Ramos (cell line): ENCODE results near the gene MGAT4A.
"Not testable (repeated sequence)": the region's sequence is repeated elsewhere in the genome, so short reads cannot be mapped to it uniquely, and the experiment has no call there.

ENCODE experiments used
- in situ Hi-C: fragments of 300-500 bp; cut with MboI; formaldehyde crosslinking; loops from one replicate; pipeline ENCODE4 v1.14.3; 2022; ENCODE audit warnings: low sequenced_read_pairs; ENCODE audit not compliant: unreplicated experiment

MGAT4A gene

DNA sequence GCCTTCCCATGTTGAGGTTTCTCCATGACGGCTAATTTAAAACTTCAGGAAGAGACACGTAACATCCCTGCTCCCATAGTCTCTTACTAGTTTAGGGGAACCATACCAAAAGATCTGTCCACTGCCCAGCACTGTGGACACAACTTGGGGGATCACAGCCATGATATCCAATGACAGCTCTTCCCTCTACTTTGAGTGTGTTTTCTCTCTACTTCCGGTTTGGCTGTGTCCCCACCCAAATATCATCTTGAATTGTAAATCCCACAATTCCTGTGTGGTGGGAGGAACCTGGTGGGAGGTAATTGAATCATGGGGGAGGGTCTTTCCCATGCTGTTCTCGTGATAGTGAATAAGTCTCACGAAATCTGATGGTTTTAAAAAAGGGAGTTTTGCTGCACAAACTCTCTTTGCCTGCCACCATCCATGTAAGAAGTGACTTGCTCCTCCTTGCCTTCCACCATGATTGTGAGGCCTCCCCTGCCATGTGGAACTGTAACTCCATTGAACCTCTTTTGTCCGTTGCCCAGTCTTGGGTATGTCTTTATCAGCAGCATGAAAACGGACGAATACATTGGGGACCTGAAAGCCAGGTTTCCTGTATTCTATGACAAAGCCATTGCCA is 1.6 kb upstream of the MGAT4A start:
- in situ Hi-C loops = no loop called here

DNA sequence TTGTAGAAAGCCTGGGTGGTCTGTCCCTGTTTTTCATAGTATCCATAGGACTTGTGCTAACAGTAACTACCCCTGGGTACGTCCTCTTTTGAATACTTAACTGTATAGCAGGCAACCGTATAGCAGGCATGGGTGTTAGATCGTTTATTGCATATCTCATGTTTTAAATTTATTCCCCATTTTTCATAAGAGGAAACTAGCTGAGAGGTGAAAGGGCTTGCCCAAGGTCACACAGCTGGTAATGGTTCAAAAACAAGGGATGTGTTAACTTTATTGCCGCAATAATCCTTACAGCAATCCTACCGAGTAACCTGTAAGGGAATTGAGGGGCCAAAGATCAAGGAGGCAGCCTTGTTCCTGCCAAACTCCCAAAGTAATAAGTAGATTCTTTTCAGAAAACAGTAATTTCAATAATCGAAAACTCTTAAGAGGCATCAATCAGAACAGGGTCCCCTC is 990 bp upstream of the MGAT4A start:
- in situ Hi-C loops = no loop called here

DNA sequence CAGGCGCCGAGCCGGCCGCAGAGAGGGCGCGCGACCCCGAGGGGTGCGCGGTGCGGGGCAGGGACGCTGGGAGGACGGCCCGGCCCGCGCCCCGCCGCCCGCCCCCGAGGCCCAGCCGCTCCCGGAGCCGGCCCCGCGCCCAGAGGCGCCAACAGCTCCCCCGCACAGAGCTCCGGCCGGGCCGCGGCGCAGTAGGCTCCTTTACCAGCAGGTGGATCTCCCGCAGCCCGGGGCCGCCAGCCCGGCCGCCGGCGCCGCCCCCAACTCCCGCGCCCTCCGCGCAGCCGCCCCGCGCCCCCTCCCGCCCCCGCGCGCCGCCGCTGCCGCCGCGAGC is 258 bp downstream of the MGAT4A start:
- in situ Hi-C loops = no loop called here

DNA sequence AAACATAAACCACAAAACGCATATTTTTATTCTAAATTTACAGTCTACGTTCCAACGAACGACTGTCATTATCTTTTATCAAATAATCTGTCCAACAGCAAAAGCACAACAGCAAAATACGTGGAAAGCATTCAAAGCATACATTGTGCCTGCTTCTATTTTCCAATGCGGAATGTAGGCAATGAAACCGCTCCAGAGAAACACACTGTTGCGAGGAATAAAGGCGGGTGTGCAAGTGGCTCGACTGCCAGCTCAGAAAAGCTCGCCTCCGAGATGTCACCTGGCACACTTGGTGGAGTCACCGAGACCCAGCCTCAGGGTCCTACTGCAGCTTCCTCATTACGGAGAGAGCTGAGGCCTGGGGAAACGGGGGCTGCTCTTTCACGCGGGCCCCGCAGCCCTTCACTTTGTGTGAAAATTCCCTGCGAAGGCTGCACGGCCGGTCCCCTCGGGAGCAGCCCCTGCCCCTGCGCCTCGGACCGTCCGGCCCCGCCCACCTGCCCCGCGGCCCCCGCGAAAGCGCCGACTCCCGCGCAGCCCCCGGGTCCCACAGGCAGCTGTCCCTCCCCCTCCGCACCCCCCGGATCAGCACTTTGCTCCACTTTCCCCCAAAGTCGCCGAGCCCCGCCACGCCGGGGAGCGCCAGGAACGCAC is 752 bp downstream of the MGAT4A start:
- in situ Hi-C loops = no loop called here

DNA sequence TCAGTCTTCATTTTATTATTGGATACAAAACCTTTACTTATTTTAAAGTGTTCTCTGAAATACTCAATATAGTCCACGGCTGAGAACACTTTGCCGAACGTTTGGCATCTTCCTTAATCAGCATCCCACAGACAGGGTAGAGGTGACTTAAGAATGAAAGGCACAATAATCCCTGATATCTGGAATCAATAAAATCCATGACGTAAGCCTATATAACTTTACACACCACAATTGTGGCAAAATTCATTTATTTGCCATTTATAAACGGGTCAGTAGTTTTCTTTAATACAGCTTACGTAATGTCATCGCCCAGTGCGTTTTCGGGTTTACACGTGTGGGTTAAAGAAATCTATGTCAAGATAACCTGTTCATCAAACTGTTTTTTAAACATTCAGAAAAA is 1.3 kb downstream of the MGAT4A start:
- in situ Hi-C loops = no loop called here

DNA sequence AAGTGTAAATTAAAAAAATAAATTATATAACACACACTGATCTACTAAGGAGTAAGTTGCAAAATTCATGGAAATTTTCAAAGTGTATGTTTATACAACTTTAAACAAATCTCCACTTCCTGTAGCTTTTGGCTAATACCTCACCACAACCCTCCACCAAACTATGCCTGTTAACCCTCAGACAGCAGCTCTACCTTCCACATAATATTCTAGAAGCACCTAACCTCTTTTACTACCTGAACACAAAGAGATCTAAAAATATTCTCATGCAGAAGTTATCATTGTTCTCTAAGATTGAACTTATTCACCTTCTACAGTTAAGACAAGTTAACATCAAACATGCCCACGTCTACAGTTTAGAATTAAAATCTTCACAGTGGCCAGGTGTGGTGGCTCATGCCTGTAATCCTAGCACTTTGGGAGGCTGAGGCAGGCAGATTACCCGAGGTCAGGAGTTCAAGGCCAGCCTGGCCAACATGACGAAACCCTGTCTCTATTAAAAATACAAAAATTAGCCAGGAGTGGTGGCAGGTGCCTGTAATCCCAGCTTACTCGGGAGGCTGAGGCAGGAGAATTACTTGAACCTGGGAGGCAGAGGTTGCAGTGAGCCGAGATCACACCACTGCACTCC is 2.7 kb downstream of the MGAT4A start:
- in situ Hi-C loops = not testable (repeated sequence)

DNA sequence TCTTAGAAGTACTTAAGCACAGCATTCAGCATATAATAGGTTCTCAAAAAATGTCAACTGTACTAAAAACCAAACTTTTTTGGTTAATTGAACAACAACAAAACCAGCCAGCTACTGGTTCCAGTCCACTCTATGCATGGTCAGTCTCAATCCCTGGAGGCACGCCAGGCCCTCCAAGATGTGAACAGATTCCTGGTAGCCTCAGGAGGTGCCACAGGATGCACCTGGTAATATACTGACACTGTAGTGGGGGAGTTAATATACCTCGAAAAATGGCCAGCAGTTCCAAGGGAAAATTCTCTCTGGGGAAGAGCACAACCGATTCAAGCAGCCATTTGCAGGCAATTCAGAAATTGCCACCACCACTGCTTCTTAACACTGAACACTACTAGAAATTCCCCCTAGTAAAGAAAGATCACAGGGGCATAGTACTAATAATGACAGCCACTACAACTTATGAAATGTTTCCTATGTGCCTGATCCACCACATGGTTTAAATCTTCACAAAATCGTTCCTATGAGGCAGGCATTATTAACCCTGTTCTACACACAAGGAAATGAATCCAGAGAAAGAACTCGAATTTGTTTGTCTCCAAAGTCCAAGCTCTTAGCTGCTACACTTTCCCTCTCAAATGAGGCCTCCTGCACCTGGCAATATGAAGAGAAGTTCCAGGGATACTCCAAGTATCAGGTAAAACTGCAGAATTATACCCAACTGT is 3.4 kb downstream of the MGAT4A start:
- in situ Hi-C loops = no loop called here

DNA sequence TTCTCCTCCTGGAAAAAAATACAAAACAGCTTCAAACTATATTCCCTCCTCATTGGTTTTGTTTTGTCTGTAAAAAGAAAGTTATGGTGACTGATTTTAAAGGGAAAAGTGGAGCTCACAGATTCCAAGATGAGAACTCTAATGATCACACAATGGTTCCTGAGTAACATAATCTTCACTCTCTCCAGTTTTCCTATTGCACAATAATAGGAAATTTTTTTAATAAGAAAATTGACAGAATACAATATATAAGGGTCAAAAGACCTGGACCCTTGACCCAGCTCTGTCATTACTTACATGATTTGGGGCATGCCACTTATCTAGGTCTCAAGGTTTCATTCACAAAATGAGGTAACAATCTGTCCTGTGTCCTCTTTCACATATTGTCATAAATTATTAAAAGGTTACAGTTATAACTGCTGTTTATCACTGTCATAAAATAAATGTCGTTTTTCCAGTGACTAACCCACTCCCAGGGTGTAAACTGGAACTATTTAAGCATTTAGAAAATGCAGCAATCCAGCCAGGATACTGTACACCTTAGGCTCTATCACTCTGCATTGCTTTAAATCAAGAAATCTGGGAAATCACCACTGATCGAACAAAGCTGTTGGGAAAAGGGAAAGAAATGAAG is 4.1 kb downstream of the MGAT4A start:
- in situ Hi-C loops = no loop called here

DNA sequence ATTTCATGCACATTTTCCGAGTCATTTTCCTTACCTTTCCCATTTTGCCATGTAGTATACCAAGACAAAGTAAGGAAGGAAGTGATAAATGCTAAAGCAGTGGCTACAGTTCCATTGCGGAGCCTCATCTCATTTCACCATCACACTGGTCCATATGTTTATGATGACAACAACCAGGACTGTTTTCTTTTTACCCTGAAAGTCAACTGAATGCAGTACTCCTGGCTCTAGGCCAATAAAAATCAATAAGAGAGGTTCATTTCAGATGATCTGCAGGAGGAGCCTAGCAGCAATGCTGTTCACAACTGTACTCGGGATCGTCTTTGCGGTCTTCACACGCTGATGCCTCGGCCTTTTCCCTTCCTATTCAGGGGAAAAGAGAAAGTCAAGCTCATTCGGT is 4.7 kb downstream of the MGAT4A start:
- in situ Hi-C loops = no loop called here

DNA sequence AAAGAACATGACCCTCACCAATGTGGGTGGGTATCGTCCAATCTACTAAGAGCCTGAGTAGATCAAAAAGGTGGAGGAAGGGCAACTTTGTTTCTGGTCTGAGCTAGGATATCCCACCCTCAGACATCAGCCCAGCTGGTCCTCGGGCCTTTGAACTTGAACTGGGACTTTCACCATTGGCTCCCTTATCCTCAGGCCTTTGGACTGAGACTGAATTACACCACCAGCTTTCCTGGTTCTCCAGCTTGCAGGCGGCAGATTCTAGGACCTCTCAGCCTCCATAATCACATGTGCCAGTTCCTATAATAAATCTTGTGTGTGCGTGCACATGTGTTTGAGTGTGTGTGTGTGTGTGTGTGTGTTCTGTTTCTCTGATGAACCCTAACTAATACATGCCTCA is 10.6 kb downstream of the MGAT4A start:
- in situ Hi-C loops = no loop called here

DNA sequence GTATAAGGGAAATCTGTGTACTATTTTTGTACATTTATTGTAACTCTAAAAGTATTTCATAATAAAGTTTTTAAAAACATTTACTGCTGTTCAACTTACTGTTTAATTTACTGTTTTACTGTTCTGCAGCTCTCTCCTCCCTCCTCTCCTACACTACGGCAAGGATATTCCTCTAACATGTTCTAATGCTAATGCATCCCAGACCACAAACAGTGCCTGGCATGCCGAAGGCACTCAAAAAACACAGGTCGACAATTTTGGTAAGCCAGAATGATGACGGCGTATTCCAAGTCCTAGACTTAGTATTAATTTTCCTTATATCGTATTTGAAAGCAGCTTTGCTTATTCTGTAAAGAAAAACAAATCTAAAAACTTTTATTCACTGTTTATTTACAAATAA is 13.3 kb downstream of the MGAT4A start:
- in situ Hi-C loops = no loop called here

DNA sequence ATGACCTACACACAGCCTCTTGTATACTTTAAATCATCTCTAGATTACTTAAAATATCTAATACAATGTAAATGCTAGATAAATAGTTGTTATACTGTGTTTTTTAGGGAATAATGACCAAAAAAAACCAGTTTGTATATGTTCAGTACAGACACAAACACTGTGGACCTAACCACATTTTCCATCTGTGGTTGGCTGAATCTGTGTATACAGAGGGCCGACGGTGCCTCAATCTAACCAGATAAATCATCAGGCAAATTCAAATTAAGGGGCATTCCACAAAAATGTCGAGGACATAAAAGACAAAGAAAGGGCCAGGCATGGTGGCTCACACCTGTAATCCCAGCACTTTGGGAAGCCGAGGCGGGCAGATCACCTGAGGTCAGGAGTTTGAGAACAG is 14.1 kb downstream of the MGAT4A start:
- in situ Hi-C loops = no loop called here

DNA sequence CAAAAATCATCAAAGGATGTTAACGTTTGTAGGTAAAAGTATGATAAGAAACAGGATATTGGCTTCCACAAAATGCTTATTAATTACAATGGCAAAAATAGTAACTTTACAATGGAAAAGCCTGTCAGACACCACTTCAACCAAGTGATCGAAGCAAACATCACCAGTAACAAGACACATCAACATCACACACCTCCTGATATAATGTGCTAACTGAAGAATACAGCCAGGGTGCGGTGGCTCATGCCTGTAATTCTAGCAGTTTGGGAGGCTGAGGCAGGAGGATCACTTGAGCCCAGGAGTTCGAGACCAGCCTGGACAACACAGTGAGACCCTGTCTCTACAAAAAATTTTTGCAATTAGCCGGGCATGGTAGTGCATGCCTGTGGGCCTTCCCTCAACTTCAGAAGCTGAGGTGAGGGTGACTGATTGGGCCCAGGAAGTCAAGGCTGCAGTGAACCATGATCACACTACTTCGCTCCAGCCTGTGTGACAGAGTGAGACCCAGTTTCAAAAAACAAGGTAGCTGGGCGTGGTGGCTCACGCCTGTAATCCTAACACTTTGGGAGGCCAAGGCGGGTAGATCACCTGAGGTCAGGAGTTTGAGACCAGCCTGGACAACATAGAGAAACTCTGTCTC is 15.0 kb downstream of the MGAT4A start:
- in situ Hi-C loops = no loop called here

DNA sequence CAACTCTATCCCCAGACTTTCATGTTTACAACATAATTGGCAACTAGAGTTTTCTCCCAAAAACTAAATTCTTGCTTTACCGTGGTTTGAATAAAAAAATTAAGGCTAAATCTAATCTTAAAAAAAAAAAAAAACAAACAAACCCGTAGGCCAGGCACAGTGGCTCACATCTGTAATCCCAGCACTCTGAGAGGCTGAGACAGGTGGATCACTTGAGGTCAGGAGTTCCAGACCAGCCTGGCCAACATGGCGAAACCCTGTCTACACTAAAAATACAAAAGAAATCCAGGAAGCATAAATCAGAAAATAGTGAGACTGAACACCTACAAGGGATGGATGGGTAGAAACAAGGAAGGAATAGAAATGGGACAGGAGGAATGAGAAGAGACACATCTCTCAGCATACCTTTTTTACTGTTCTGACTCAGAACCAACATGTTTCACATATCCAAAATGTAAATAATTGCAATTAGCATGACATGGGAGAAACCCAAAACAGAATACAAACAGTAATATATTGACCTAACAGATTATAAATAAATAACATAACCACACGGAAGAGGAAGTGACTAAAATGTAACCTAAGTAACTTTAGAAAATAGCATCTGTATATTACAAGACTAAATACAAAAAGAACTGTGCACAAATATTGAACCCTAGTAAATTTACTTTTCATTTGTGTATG is 17.5 kb downstream of the MGAT4A start:
- in situ Hi-C loops = no loop called here

DNA sequence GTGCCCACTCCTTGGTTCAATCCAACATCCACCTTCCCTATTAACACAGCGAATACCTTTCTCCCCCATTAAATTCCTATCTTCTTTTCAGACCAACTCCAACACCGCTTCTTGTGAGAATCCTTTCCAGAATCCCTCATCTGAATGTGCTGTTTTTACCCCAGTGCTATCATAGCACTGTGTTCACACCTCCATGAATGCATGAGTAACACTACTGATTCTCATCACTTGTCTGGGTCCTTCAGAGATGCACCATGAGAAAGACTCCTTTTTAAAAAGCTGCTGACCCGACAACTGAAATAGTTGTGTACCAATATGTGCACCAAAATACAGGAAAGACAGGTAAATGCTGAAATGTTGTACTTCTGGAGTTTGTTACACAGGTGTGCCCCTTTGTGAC is 18.8 kb downstream of the MGAT4A start:
- in situ Hi-C loops = no loop called here

DNA sequence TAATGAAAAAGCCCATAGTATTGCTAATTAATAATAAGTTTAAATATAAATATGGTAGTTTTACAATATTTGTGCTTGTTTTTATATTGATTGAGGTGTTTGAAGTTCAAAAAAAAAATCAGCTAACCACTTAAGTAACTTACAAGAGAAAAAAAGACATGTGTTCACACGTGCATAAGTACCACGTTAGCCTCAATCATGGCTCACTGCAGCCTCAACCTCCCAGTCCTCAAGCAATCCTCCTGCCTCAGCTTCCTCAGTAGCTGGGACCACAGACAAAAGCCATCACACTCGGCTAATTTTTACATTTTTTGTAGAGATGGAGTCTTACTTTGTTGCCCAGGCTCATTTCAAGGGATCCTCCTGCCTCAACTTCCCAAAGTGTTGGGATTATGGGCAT is 19.4 kb downstream of the MGAT4A start:
- in situ Hi-C loops = no loop called here

DNA sequence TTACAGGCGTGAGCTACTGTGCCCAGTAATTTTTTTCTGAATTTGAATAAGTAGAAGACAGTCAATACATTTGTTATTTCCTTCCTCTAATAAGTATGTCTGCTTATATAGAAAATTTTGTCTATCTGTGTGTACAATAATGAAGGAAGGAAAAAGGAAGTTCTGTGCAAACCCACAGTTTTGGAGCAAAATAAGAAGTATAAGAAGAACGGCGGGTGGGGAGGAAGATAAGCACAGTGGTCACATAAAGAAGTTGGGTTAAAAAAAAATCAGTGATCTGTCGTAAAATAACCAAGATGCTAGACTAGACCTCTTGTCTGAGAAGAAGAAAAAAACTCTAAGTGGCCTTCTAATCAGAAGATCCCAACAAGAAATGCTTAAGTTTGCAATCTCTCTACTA is 20.2 kb downstream of the MGAT4A start:
- in situ Hi-C loops = no loop called here

DNA sequence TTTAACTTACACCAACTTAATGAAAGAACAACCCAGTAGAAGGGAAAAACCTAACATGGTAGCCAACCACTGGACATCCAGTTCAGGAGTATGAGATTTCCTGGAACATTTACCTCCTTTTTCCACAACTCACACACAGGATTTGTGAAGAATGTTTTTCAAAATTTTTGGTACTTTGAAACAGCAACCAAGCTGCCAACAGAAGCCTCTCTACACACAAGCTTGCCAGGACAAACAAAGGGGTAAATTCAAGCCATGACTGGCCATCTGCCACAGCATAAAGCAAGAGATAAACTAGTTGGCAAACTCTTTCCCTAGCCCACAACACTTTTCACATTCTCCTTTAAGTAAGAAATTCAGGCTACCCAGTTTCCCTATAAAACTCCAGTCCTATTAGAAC is 21.4 kb downstream of the MGAT4A start:
- in situ Hi-C loops = no loop called here

DNA sequence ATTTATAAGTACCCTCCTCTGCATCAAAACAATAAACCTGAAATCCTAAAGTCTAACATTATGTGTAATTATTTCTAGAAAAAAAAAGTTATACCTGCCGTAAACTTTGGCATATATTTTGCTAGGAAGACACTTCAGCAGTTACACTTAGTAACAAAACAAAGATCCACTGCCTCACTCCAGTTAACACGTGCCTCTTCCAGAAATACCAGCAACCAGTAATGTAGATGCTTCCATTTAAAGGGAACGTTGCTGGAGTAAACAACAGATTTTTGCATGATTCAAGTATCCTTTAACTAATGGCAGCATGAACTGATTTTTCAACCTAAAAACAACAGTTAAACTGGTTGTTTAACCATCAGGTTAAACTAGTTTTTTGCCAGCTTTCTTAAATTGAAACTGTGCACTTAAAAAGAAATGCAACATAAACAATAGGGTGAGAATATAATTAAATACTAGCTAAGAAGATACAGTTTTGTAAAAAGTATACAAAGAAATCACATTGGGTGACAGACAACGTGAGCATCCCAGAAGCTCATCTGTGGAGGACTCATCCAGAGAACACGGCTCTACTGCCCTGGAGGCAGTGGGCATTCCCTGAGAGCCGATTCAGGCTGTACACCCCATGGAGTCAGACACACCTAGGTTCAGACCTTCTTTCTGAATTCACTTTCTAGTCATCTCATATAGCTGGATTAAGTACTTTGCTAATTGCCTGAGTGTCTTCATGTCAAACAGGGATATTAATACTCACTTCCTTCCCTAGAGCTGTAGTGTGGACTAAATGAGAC is 22.3 kb downstream of the MGAT4A start:
- in situ Hi-C loops = no loop called here
